ENCODE results near the gene ACP4.
"Not testable (repeated sequence)": the region's sequence is repeated elsewhere in the genome, so short reads cannot be mapped to it uniquely, and the experiment has no call there.

Gene ACP4

GRCh38 chr19:50808856-50809255, 18.6 kb downstream of the ACP4 start:
- no peaks in the 10 kb centered on the region for H3K36me3 ChIP-seq (ENCODE audit: control insufficient read depth in 1 of 2, insufficient read depth in 2 of 2, low read length in 2 of 2)
- no peak overlapping the region for H3K4me3 ChIP-seq (ENCODE audit: low read depth in 1 of 2, low read length in 2 of 2)
- H3K9ac ChIP-seq (ENCODE audit: low read depth in 1 of 2, low read length in 2 of 2): no peak overlapping the region
- no peaks in the 10 kb centered on the region for H3K9me3 ChIP-seq (ENCODE audit: control insufficient read depth in 1 of 2, low read length in 2 of 2)
- no peak overlapping the region for H3K27ac ChIP-seq (ENCODE audit: low read depth, low read length)
- H3K27me3 ChIP-seq (ENCODE audit: control insufficient read depth in 1 of 2, insufficient read depth in 2 of 2, low read length in 2 of 2): no peaks in the 10 kb centered on the region
- peaks cover 0 to under 1% of the 10 kb centered on the region in 2 donors for H3K4me1 ChIP-seq (ENCODE audit: control insufficient read depth in 1 of 2, insufficient read depth in 2 of 2, low read length in 2 of 2)

DNA sequence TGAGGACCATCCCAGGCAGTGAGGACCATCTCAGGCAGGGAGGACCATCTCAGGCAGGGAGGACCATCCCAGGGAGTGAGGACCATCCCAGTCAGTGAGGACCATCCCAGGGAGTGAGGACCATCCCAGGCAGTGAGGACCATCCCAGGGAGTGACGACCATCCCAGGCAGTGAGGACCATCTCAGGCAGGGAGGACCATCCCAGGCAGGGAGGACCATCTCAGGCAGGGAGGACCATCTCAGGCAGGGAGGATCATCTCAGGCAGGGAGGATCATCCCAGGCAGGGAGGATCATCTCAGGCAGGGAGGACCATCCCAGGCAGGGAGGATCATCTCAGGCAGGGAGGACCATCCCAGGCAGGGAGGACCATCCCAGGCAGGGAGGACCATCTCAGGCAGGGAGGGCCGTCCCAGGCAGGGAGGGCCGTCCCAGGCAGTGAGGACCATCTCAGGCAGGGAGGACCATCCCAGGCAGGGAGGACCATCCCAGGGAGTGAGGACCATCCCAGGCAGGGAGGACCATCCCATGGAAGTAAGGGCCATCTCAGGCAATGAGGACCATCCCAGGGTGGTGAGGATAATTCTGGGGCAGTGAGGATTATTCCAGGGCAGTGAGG, 21.5 kb downstream of the ACP4 start:
- not testable (repeated sequence) for H3K27ac ChIP-seq (ENCODE audit: low read depth, low read length); H3K4me1 ChIP-seq (ENCODE audit: control insufficient read depth in 1 of 2, insufficient read depth in 2 of 2, low read length in 2 of 2)

GRCh38 chr19:50812474-50812873, 22.3 kb downstream of the ACP4 start:
- H3K36me3 ChIP-seq (ENCODE audit: control insufficient read depth in 1 of 2, insufficient read depth in 2 of 2, low read length in 2 of 2): no peaks in the 10 kb centered on the region
- H3K4me3 ChIP-seq (ENCODE audit: low read depth in 1 of 2, low read length in 2 of 2): no peak overlapping the region
- no peaks in the 10 kb centered on the region for H3K9me3 ChIP-seq (ENCODE audit: control insufficient read depth in 1 of 2, low read length in 2 of 2)
- no peaks in the 10 kb centered on the region for H3K4me1 ChIP-seq (ENCODE audit: control insufficient read depth in 1 of 2, insufficient read depth in 2 of 2, low read length in 2 of 2)
- H3K27me3 ChIP-seq (ENCODE audit: control insufficient read depth in 1 of 2, insufficient read depth in 2 of 2, low read length in 2 of 2): peaks cover 9 to 10% of the 10 kb centered on the region in 2 donors
- H3K9ac ChIP-seq (ENCODE audit: low read depth in 1 of 2, low read length in 2 of 2): no peak overlapping the region
- no peak overlapping the region for H3K27ac ChIP-seq (ENCODE audit: low read depth, low read length)

More for the DNA sequence above, 21.5 kb downstream of the ACP4 start:
- H3K4me3 ChIP-seq (ENCODE audit: low read depth in 1 of 2, low read length in 2 of 2); H3K9ac ChIP-seq (ENCODE audit: low read depth in 1 of 2, low read length in 2 of 2); H3K27me3 ChIP-seq (ENCODE audit: control insufficient read depth in 1 of 2, insufficient read depth in 2 of 2, low read length in 2 of 2); H3K9me3 ChIP-seq (ENCODE audit: control insufficient read depth in 1 of 2, low read length in 2 of 2); H3K36me3 ChIP-seq (ENCODE audit: control insufficient read depth in 1 of 2, insufficient read depth in 2 of 2, low read length in 2 of 2): not testable (repeated sequence)

DNA sequence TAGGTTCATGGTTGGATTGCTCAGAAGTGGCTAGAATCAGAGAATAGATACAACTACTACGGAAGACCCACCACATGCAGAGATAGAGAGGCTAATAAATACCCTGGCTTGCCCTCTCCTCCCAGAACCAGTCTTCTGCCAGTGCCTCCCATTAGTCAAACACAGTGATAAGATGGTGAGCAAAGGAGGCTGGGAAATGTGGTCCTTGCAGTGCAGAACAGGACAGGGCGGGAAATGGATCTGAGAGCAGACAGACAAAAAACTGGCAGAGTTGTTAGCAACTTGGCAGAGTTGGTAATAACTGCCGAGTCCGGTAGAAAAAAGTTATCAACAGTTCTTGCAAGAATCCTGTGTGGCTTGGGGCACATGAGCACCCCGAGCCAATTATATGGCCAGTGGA, 24.7 kb downstream of the ACP4 start:
- no peak overlapping the region for H3K9ac ChIP-seq (ENCODE audit: low read depth in 1 of 2, low read length in 2 of 2)
- H3K27ac ChIP-seq (ENCODE audit: low read depth, low read length): no peak overlapping the region
- no peaks in the 10 kb centered on the region for H3K9me3 ChIP-seq (ENCODE audit: control insufficient read depth in 1 of 2, low read length in 2 of 2)
- H3K4me1 ChIP-seq (ENCODE audit: control insufficient read depth in 1 of 2, insufficient read depth in 2 of 2, low read length in 2 of 2): peaks cover 0 to 19% of the 10 kb centered on the region in 2 donors
- H3K4me3 ChIP-seq (ENCODE audit: low read depth in 1 of 2, low read length in 2 of 2): no peak overlapping the region
- no peaks in the 10 kb centered on the region for H3K36me3 ChIP-seq (ENCODE audit: control insufficient read depth in 1 of 2, insufficient read depth in 2 of 2, low read length in 2 of 2)
- peaks cover 19 to 20% of the 10 kb centered on the region in 2 donors for H3K27me3 ChIP-seq (ENCODE audit: control insufficient read depth in 1 of 2, insufficient read depth in 2 of 2, low read length in 2 of 2)

DNA sequence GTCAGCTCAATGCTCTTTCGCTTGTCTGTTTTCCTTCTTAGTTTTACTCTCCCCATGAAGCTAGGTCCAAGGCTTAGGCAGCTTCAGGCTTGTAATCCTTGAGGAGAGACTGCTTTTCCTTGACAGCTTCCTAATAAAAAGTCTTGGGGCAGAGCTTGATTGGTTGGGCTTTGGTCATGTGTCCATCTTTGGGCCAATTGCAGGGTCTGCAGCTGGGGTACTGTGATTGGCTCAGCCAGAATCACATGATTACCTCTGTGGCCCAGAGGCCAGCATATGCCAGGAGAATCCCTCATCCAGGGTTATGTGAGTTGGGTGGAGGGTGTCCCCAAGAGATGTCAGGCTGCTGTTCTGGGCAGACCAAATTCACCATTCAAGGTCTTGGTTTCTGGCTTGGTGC, 25.2 kb downstream of the ACP4 start:
- Histone ChIP-seq H3K27me3 (ENCODE audit: control insufficient read depth in 1 of 2, insufficient read depth in 2 of 2, low read length in 2 of 2) (peaks cover 22% of the 10 kb centered on the region in 2 donors), H3K36me3 (ENCODE audit: control insufficient read depth in 1 of 2, insufficient read depth in 2 of 2, low read length in 2 of 2) (no peaks in the 10 kb centered on the region), H3K9me3 (ENCODE audit: control insufficient read depth in 1 of 2, low read length in 2 of 2) (no peaks in the 10 kb centered on the region), H3K27ac (ENCODE audit: low read depth, low read length) (no peak overlapping the region), H3K4me1 (ENCODE audit: control insufficient read depth in 1 of 2, insufficient read depth in 2 of 2, low read length in 2 of 2) (peaks cover 0 to 23% of the 10 kb centered on the region in 2 donors), H3K4me3 (ENCODE audit: low read depth in 1 of 2, low read length in 2 of 2) (no peak overlapping the region), H3K9ac (ENCODE audit: low read depth in 1 of 2, low read length in 2 of 2) (no peak overlapping the region)

- Histone ChIP-seq H3K36me3 (ENCODE audit: control insufficient read depth in 1 of 2, insufficient read depth in 2 of 2, low read length in 2 of 2) (no peaks in the 10 kb centered on the region), H3K27ac (ENCODE audit: low read depth, low read length) (no peak overlapping the region), H3K4me1 (ENCODE audit: control insufficient read depth in 1 of 2, insufficient read depth in 2 of 2, low read length in 2 of 2) (peaks cover 18 to 45% of the 10 kb centered on the region in 2 donors), H3K9ac (ENCODE audit: low read depth in 1 of 2, low read length in 2 of 2) (no peak overlapping the region), H3K4me3 (ENCODE audit: low read depth in 1 of 2, low read length in 2 of 2) (peak overlapping the region; percentile 57 to 64), H3K27me3 (ENCODE audit: control insufficient read depth in 1 of 2, insufficient read depth in 2 of 2, low read length in 2 of 2) (peaks cover 22 to 27% of the 10 kb centered on the region in 2 donors), H3K9me3 (ENCODE audit: control insufficient read depth in 1 of 2, low read length in 2 of 2) (no peaks in the 10 kb centered on the region)
Observed at GRCh38 chr19:50817941-50818858, 28.0 kb downstream of the ACP4 start.

DNA sequence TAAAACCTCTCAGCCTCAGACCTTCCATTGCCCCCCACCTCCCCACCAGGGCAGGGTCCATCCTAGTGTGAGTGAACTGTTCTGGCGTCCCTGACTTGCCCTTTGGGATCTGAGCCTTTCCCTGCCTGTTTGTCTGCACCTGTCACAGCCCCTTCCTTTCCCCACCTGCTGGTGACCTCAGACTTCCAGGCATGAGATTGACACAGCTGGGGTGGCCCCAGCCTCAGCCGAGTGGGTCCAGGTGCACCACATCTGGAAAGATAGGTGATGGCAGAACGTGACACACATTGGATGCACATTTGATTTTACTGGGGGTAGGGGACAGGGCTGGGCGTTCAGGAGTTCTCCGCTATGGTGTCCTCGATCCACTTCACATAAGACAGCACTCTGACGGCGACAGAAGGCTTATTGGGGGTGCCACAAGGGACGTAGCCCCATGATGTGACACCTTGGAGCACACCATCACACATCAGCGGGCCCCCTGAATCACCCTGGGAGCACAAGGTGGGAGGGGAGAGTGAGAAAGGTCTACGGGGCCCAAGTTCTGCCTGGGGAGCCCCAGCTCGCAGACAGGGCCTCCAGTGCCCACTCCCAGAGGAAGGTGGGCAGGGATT, 28.8 kb downstream of the ACP4 start:
- no peaks in the 10 kb centered on the region for H3K36me3 ChIP-seq (ENCODE audit: control insufficient read depth in 1 of 2, insufficient read depth in 2 of 2, low read length in 2 of 2)
- H3K9ac ChIP-seq (ENCODE audit: low read depth in 1 of 2, low read length in 2 of 2): no peak overlapping the region
- H3K4me1 ChIP-seq (ENCODE audit: control insufficient read depth in 1 of 2, insufficient read depth in 2 of 2, low read length in 2 of 2): peaks cover 26 to 51% of the 10 kb centered on the region in 2 donors
- H3K27ac ChIP-seq (ENCODE audit: low read depth, low read length): no peak overlapping the region
- peaks cover 22 to 27% of the 10 kb centered on the region in 2 donors for H3K27me3 ChIP-seq (ENCODE audit: control insufficient read depth in 1 of 2, insufficient read depth in 2 of 2, low read length in 2 of 2)
- no peaks in the 10 kb centered on the region for H3K9me3 ChIP-seq (ENCODE audit: control insufficient read depth in 1 of 2, low read length in 2 of 2)
- H3K4me3 ChIP-seq (ENCODE audit: low read depth in 1 of 2, low read length in 2 of 2): peak overlapping the region in 1 of 2 donors; percentile 64

GRCh38 chr19:50819636-50820035, 29.4 kb downstream of the ACP4 start:
- H3K27me3 ChIP-seq (ENCODE audit: control insufficient read depth in 1 of 2, insufficient read depth in 2 of 2, low read length in 2 of 2): peaks cover 22 to 23% of the 10 kb centered on the region in 2 donors

DNA sequence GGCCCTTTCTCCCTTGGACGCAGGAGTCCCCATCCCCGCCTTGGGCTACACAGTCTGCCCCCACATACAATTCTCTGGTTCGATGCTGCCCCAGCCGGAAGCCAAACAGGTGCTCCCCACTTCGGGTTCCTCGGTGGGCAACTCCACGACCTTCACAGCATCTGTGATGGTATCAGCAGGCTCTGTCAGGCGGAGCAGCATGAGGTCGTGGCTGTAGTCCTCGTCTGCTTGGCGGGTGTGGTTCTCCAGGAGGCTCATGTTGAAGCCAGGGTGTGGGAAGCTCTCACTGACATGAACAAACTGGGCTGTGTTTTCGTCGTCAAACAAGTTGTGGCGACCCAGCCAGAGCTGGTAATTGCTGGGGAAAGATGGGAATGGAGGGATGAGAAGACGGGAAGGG, 29.9 kb downstream of the ACP4 start:
- Histone ChIP-seq H3K9me3 (ENCODE audit: control insufficient read depth in 1 of 2, low read length in 2 of 2) (no peaks in the 10 kb centered on the region), H3K9ac (ENCODE audit: low read depth in 1 of 2, low read length in 2 of 2) (peak overlapping the region; percentile 9 to 47), H3K4me1 (ENCODE audit: control insufficient read depth in 1 of 2, insufficient read depth in 2 of 2, low read length in 2 of 2) (peaks cover 31 to 55% of the 10 kb centered on the region in 2 donors), H3K27me3 (ENCODE audit: control insufficient read depth in 1 of 2, insufficient read depth in 2 of 2, low read length in 2 of 2) (peaks cover 18 to 22% of the 10 kb centered on the region in 2 donors), H3K36me3 (ENCODE audit: control insufficient read depth in 1 of 2, insufficient read depth in 2 of 2, low read length in 2 of 2) (no peaks in the 10 kb centered on the region), H3K27ac (ENCODE audit: low read depth, low read length) (no peak overlapping the region), H3K4me3 (ENCODE audit: low read depth in 1 of 2, low read length in 2 of 2) (peak overlapping the region; percentile 33 to 36)

More at GRCh38 chr19:50819636-50820035, 29.4 kb downstream of the ACP4 start:
- H3K4me1 ChIP-seq (ENCODE audit: control insufficient read depth in 1 of 2, insufficient read depth in 2 of 2, low read length in 2 of 2): peaks cover 31 to 55% of the 10 kb centered on the region in 2 donors
- no peaks in the 10 kb centered on the region for H3K9me3 ChIP-seq (ENCODE audit: control insufficient read depth in 1 of 2, low read length in 2 of 2)
- peak overlapping the region; percentile 33 to 36 for H3K4me3 ChIP-seq (ENCODE audit: low read depth in 1 of 2, low read length in 2 of 2)
- H3K36me3 ChIP-seq (ENCODE audit: control insufficient read depth in 1 of 2, insufficient read depth in 2 of 2, low read length in 2 of 2): no peaks in the 10 kb centered on the region
- peak overlapping the region; percentile 9 to 47 for H3K9ac ChIP-seq (ENCODE audit: low read depth in 1 of 2, low read length in 2 of 2)
- no peak overlapping the region for H3K27ac ChIP-seq (ENCODE audit: low read depth, low read length)
